Endothelial cell of umbilical vein (primary cell): ENCODE data around the gene ZNF804B.

Source experiments
- EZH2 ChIP-seq: IDR thresholded peaks from 2 replicates; pipeline ENCODE4 v1.6.1; 2012; ENCODE audit warnings: borderline replicate concordance, low read depth, mild to moderate bottlenecking, moderate library complexity, low read length, inconsistent platforms; ENCODE audit not compliant: severe bottlenecking
- FOS ChIP-seq: IDR thresholded peaks from 2 replicates; pipeline ENCODE4 v1.6.1; 2011; ENCODE audit warnings: mild to moderate bottlenecking, low read length, moderate library complexity, borderline replicate concordance; ENCODE audit not compliant: insufficient read depth
- POLR2A ChIP-seq: IDR thresholded peaks from 2 replicates; pipeline ENCODE4 v1.6.1; 2012; ENCODE audit warnings: low read depth, mild to moderate bottlenecking, control low read depth, low read length
- POLR2AphosphoS5 ChIP-seq: IDR thresholded peaks from 2 replicates; pipeline ENCODE4 v1.6.1; 2012; ENCODE audit warnings: low read depth, mild to moderate bottlenecking, control low read depth, low read length, moderate library complexity; ENCODE audit not compliant: insufficient read depth
- TF ChIP-seq, protein P1 (sequence below), 2 donors: IDR thresholded peaks; 1 replicate in 1 of 2; 2 replicates in 1 of 2; pipeline ENCODE4 v1.5.1; 2011; ENCODE audit warnings: low read length in 2 of 2, mild to moderate bottlenecking in 2 of 2, moderate library complexity in 2 of 2, control low read depth in 1 of 2, inconsistent platforms in 1 of 2, low read depth in 1 of 2; ENCODE audit not compliant: insufficient read depth in 1 of 2; ENCODE audit errors: extremely low read depth in 1 of 2
- TF ChIP-seq, protein P2 (sequence below): IDR thresholded peaks from 2 replicates; pipeline ENCODE4 v1.6.1; 2011; ENCODE audit not compliant: insufficient read depth, insufficient read length

DNA sequence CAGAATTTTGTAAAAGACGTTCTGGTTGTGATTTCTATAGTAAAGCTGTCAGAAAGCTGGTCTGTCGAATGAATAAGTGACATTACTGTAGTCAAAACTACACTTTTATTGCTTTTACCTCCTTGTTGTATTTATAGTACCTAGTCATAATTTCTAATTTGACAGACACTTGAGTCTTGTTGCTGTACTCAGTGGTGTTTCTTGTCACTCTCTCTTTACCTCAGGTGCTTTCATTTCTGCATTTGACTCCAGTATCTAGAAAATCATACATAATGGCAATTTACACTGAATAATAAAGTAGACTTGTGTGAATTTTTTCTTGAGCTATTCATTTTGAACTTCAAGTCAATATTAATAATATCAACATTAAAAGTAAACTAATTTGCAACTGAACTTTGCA, 293.6 kb downstream of the ZNF804B start:
- TF ChIP-seq, protein P1, sequence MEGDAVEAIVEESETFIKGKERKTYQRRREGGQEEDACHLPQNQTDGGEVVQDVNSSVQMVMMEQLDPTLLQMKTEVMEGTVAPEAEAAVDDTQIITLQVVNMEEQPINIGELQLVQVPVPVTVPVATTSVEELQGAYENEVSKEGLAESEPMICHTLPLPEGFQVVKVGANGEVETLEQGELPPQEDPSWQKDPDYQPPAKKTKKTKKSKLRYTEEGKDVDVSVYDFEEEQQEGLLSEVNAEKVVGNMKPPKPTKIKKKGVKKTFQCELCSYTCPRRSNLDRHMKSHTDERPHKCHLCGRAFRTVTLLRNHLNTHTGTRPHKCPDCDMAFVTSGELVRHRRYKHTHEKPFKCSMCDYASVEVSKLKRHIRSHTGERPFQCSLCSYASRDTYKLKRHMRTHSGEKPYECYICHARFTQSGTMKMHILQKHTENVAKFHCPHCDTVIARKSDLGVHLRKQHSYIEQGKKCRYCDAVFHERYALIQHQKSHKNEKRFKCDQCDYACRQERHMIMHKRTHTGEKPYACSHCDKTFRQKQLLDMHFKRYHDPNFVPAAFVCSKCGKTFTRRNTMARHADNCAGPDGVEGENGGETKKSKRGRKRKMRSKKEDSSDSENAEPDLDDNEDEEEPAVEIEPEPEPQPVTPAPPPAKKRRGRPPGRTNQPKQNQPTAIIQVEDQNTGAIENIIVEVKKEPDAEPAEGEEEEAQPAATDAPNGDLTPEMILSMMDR (IDR thresholded peaks at IDR 0.05; ENCODE audit: extremely low read depth in 1 of 2, insufficient read depth in 1 of 2, low read depth in 1 of 2, low read length in 2 of 2): no peak
- no peak for TF ChIP-seq EZH2
- no peak for TF ChIP-seq POLR2A
- TF ChIP-seq, protein P2, sequence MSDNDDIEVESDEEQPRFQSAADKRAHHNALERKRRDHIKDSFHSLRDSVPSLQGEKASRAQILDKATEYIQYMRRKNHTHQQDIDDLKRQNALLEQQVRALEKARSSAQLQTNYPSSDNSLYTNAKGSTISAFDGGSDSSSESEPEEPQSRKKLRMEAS: no peak
- TF ChIP-seq POLR2AphosphoS5: no peak
- TF ChIP-seq FOS: no peak
